Measurements from ENCODE around the gene LRRC31.

Gene LRRC31

GRCh38 chr3:169869484-169870220 lies at the start of gene LRRC31:
Gene LRRC31 (minus strand): TSS chr3:169869935. CDS start chr3:169869807, 128 bp downstream.
- no peak for DNase-seq

GRCh38 chr3:169914321-169914720 lies 44.6 kb upstream of the LRRC31 start:
- DNase-seq = peak; percentile 3

- no peak for DNase-seq
These were observed 43.6 kb upstream of the LRRC31 start for GRCh38 chr3:169913323-169913722.

- DNase-seq = no peak
These were observed 41.5 kb upstream of the LRRC31 start, which contains the start of gene SAMD7 for GRCh38 chr3:169911272-169911671. Gene SAMD7 (plus strand): TSS chr3:169911572. CDS start chr3:169919499, 7,927 bp downstream.

GRCh38 chr3:169907944-169908343 lies 38.2 kb upstream of the LRRC31 start:
- DNase-seq = no peak

GRCh38 chr3:169907476-169907875 lies 37.7 kb upstream of the LRRC31 start:
- no peak for DNase-seq

- no peak for DNase-seq
These were observed 35.7 kb upstream of the LRRC31 start for GRCh38 chr3:169905404-169905803.

- no peak for DNase-seq
These were observed 31.7 kb upstream of the LRRC31 start for GRCh38 chr3:169901453-169901852.

- DNase-seq = no peak
These were observed 27.5 kb upstream of the LRRC31 start for GRCh38 chr3:169897284-169897683.

- DNase-seq = no peak
These were observed 25.3 kb upstream of the LRRC31 start for GRCh38 chr3:169895072-169895471.

GRCh38 chr3:169894110-169894509 lies 24.4 kb upstream of the LRRC31 start:
- DNase-seq = peak; percentile 34

GRCh38 chr3:169891886-169892285 lies 22.2 kb upstream of the LRRC31 start:
- DNase-seq = no peak

GRCh38 chr3:169886671-169887070 lies 16.9 kb upstream of the LRRC31 start:
- no peak for DNase-seq

- no peak for DNase-seq
These were observed 11.0 kb upstream of the LRRC31 start for GRCh38 chr3:169880576-169881250.

GRCh38 chr3:169879845-169880575 lies 10.3 kb upstream of the LRRC31 start:
- no peak for DNase-seq

GRCh38 chr3:169879013-169879557 lies 9.3 kb upstream of the LRRC31 start:
- no peak for DNase-seq

GRCh38 chr3:169871129-169871886 lies 1.6 kb upstream of the LRRC31 start:
- DNase-seq = no peak

GRCh38 chr3:169868369-169868768 lies 1.4 kb downstream of the LRRC31 start:
- no peak for DNase-seq

- DNase-seq = no peak
These were observed 2.0 kb downstream of the LRRC31 start for GRCh38 chr3:169867584-169868210.

GRCh38 chr3:169865176-169865767 lies 4.5 kb downstream of the LRRC31 start:
- DNase-seq = no peak

GRCh38 chr3:169864270-169864669 lies 5.5 kb downstream of the LRRC31 start:
- DNase-seq = no peak

GRCh38 chr3:169863458-169863899 lies 6.3 kb downstream of the LRRC31 start:
- peak; percentile 83 for DNase-seq

Measured in OCI-M1 (cell line).